UCSD-AML1 (cell line): ENCODE measurements around the gene RAB28.

Experiments used
- DNase-seq: peaks from one replicate; lab custom pipeline; 2025; ENCODE audit not compliant: unreplicated experiment; lab: John Stamatoyannopoulos, UW

The RAB28 gene

GRCh38 chr4:13384055-13384454 is 100.1 kb downstream of the RAB28 start:
- no peak for DNase-seq

GRCh38 chr4:13378973-13379759 is 105.0 kb downstream of the RAB28 start:
- no peak for DNase-seq

GRCh38 chr4:13371048-13371447 is 113.1 kb downstream of the RAB28 start:
- DNase-seq = no peak

GRCh38 chr4:13368217-13368616 is 115.9 kb downstream of the RAB28 start:
- no peak for DNase-seq

- no peak for DNase-seq
Observed at GRCh38 chr4:13367691-13368090, 116.4 kb downstream of the RAB28 start.

GRCh38 chr4:13367244-13367643 is 116.9 kb downstream of the RAB28 start:
- no peak for DNase-seq

GRCh38 chr4:13365195-13365594 is 118.9 kb downstream of the RAB28 start:
- DNase-seq = no peak

GRCh38 chr4:13364653-13365052 is 119.5 kb downstream of the RAB28 start:
- no peak for DNase-seq

- no peak for DNase-seq
Observed at GRCh38 chr4:13364172-13364571, 120.0 kb downstream of the RAB28 start.

GRCh38 chr4:13359809-13360208 is 124.3 kb downstream of the RAB28 start:
- DNase-seq = no peak

- DNase-seq = no peak
Observed at GRCh38 chr4:13355111-13355880, 128.8 kb downstream of the RAB28 start.

GRCh38 chr4:13349096-13349495 is 135.0 kb downstream of the RAB28 start:
- DNase-seq = no peak

GRCh38 chr4:13348216-13348615 is 135.9 kb downstream of the RAB28 start:
- no peak for DNase-seq

GRCh38 chr4:13347517-13348125 is 136.5 kb downstream of the RAB28 start:
- no peak for DNase-seq

- DNase-seq = no peak
Observed at GRCh38 chr4:13344216-13344615, 139.9 kb downstream of the RAB28 start.

GRCh38 chr4:13340672-13341071 is 143.5 kb downstream of the RAB28 start:
- no peak for DNase-seq

GRCh38 chr4:13331827-13332226 is 152.3 kb downstream of the RAB28 start:
- no peak for DNase-seq

GRCh38 chr4:13329963-13330362 is 154.2 kb downstream of the RAB28 start:
- no peak for DNase-seq

- no peak for DNase-seq
Observed at GRCh38 chr4:13329340-13329850, 154.7 kb downstream of the RAB28 start.

GRCh38 chr4:13328591-13328990 is 155.5 kb downstream of the RAB28 start:
- no peak for DNase-seq

GRCh38 chr4:13327991-13328390 is 156.1 kb downstream of the RAB28 start:
- no peak for DNase-seq

GRCh38 chr4:13325744-13326143 is 158.4 kb downstream of the RAB28 start:
- no peak for DNase-seq
